H1 (cell line): Measurements from ENCODE around the gene KLRD1. TPM values are rescaled to one million over a fixed set of nuclear protein-coding genes. Genes with fewer than 3 reads are reported as not detected.

Source experiments
- CTCF ChIA-PET: fragments of 300-600 bp; sonication (Branson Sonifier 250); formaldehyde crosslinking; loops from one replicate; lab custom pipeline; 2021; ENCODE audit not compliant: partially characterized antibody; lab: Charles Lee
- POLR2A ChIA-PET: fragments of 300-600 bp; sonication (Branson Sonifier 250); formaldehyde crosslinking; loops from one replicate; lab custom pipeline; 2021; ENCODE audit warnings: inconsistent platforms; ENCODE audit not compliant: partially characterized antibody; lab: Charles Lee
- DNase-seq, 2 experiments: peaks; one replicate each; pipeline versions ENCODE4 v3.0.0 to v3.0.0-alpha.2; 2010 to 2022; ENCODE audit warnings: low spot score in 2 of 2, low read depth in 1 of 2, mixed read lengths in 1 of 2
- FAIRE-seq: peaks from 2 replicates; lab custom pipeline; 2011; peaks lifted over from hg19 to GRCh38; lab: Jason Lieb, UNC
- H2AFZ ChIP-seq: 2 replicates; pipeline ENCODE4 v1.8.1; 2012; ENCODE audit warnings: low read length, inconsistent platforms
- H2AK5ac ChIP-seq: 2 replicates; pipeline ENCODE4 v1.6.1; 2013; ENCODE audit warnings: low read depth, low read length
- H2BK120ac ChIP-seq: replicated peaks from 2 replicates; pipeline ENCODE3; 2013; ENCODE audit warnings: low read depth, low read length, inconsistent platforms
- H2BK12ac ChIP-seq: 2 replicates; pipeline ENCODE4 v1.6.1; 2013; ENCODE audit warnings: low read depth, low read length
- H2BK15ac ChIP-seq: 2 replicates; pipeline ENCODE4 v1.6.1; 2013; ENCODE audit warnings: low read length
- H2BK20ac ChIP-seq: 2 replicates; pipeline ENCODE4 v1.6.1; 2013; ENCODE audit warnings: low read length
- H2BK5ac ChIP-seq: 2 replicates; pipeline ENCODE4 v1.6.1; 2013; ENCODE audit warnings: low read depth, low read length
- H3K14ac ChIP-seq: 2 replicates; pipeline ENCODE4 v1.6.1; 2013; ENCODE audit warnings: inconsistent platforms; ENCODE audit not compliant: insufficient read length
- H3K18ac ChIP-seq: 2 replicates; pipeline ENCODE4 v1.6.1; 2013; ENCODE audit warnings: low read length; ENCODE audit errors: extremely low read depth
- H3K23ac ChIP-seq: 2 replicates; pipeline ENCODE4 v1.6.1; 2013; ENCODE audit warnings: inconsistent platforms; ENCODE audit not compliant: insufficient read length
- H3K23me2 ChIP-seq: 2 replicates; pipeline ENCODE4 v1.6.1; 2013; ENCODE audit warnings: low read depth, low read length
- H3K27ac ChIP-seq: 2 replicates; pipeline ENCODE4 v1.6.1; 2011; ENCODE audit warnings: low read depth, low read length, inconsistent platforms
- H3K27me3 ChIP-seq, 4 experiments: replicated peaks in 1 of 4; 1 replicate in 1 of 4; 2 replicates in 3 of 4; pipeline versions ENCODE4 v1.6.1 to v1.8.1; 2011 to 2013; ENCODE audit warnings: low read length in 3 of 4, mild to moderate bottlenecking in 3 of 4, inconsistent platforms in 2 of 4, mixed read lengths in 2 of 4, moderate library complexity in 1 of 4; ENCODE audit not compliant: control insufficient read depth in 3 of 4, insufficient read depth in 3 of 4; ENCODE audit errors: extremely low read depth in 1 of 4
- H3K36me3 ChIP-seq, 4 experiments: 2 replicates each; pipeline versions ENCODE4 v1.6.1 to v1.8.1; 2011 to 2013; ENCODE audit warnings: mild to moderate bottlenecking in 4 of 4, low read length in 3 of 4, moderate library complexity in 2 of 4, control low read depth in 1 of 4, inconsistent platforms in 1 of 4; ENCODE audit not compliant: insufficient read depth in 4 of 4, control insufficient read depth in 2 of 4
- H3K4ac ChIP-seq: replicated peaks from 2 replicates; pipeline ENCODE3; 2013; ENCODE audit warnings: low read length, low read depth, mixed read lengths, inconsistent platforms; ENCODE audit not compliant: insufficient read length
- H3K4me1 ChIP-seq, 4 experiments: replicated peaks in 1 of 4; 1 replicate in 1 of 4; 2 replicates in 3 of 4; pipeline versions ENCODE4 v1.6.1 to v1.8.1; 2011 to 2013; ENCODE audit warnings: low read length in 3 of 4, inconsistent platforms in 2 of 4, mixed read lengths in 1 of 4; ENCODE audit not compliant: insufficient read depth in 4 of 4, control insufficient read depth in 3 of 4
- H3K4me2 ChIP-seq, 2 experiments: 2 replicates each; pipeline versions ENCODE4 v1.6.1 to v1.8.1; 2011 to 2013; ENCODE audit warnings: low read depth in 2 of 2, low read length in 2 of 2, control low read depth in 1 of 2, inconsistent platforms in 1 of 2, mild to moderate bottlenecking in 1 of 2; ENCODE audit not compliant: insufficient read depth in 1 of 2
- H3K4me3 ChIP-seq, 4 experiments: fragments of 200-600, 300-600 bp in 1 of 4; sonication (generic), shearing (Covaris generic), sonication (Bioruptor Twin) in 1 of 4; 2 replicates each; pipeline versions ENCODE4 v1.5.1 to v1.8.1; 2011 to 2016; ENCODE audit warnings: low read length in 4 of 4, low read depth in 3 of 4, control low read depth in 2 of 4, inconsistent platforms in 2 of 4, mild to moderate bottlenecking in 2 of 4, mixed read lengths in 1 of 4, moderate library complexity in 1 of 4; ENCODE audit not compliant: insufficient read depth in 2 of 4; ENCODE audit errors: extremely low read depth in 1 of 4
- H3K56ac ChIP-seq: replicated peaks from 2 replicates; pipeline ENCODE3; 2013; ENCODE audit warnings: low read depth, mild to moderate bottlenecking, mixed read lengths, low read length, inconsistent platforms; ENCODE audit not compliant: insufficient read length
- H3K79me1 ChIP-seq: 2 replicates; pipeline ENCODE4 v1.6.1; 2013; ENCODE audit warnings: low read depth, low read length, control low read depth
- H3K79me2 ChIP-seq, 2 experiments: 2 replicates each; pipeline versions ENCODE4 v1.6.1 to v1.8.1; 2012 to 2013; ENCODE audit warnings: low read length in 2 of 2, mild to moderate bottlenecking in 2 of 2, inconsistent platforms in 1 of 2; ENCODE audit not compliant: insufficient read depth in 2 of 2, control insufficient read depth in 1 of 2
- H3K9ac ChIP-seq, 4 experiments: replicated peaks in 1 of 4; 1 replicate in 1 of 4; 2 replicates in 3 of 4; pipeline versions ENCODE4 v1.6.1 to v1.8.1; 2011 to 2013; ENCODE audit warnings: low read depth in 3 of 4, low read length in 3 of 4, control low read depth in 2 of 4, mild to moderate bottlenecking in 2 of 4, moderate library complexity in 2 of 4, inconsistent platforms in 1 of 4; ENCODE audit errors: extremely low read depth in 1 of 4
- H3K9me3 ChIP-seq, 2 experiments: 2 replicates each; pipeline versions ENCODE4 v1.6.1 to v1.8.1; 2012 to 2013; ENCODE audit warnings: mild to moderate bottlenecking in 2 of 2, moderate library complexity in 2 of 2, control low read depth in 1 of 2, inconsistent platforms in 1 of 2, low read depth in 1 of 2, low read length in 1 of 2, mixed read lengths in 1 of 2; ENCODE audit not compliant: insufficient read depth in 2 of 2
- H4K20me1 ChIP-seq, 2 experiments: replicated peaks in 1 of 2; 2 replicates each; pipeline versions ENCODE3 to v1.8.1; 2011 to 2013; ENCODE audit warnings: inconsistent platforms in 2 of 2, low read length in 2 of 2, mild to moderate bottlenecking in 1 of 2; ENCODE audit not compliant: insufficient read depth in 2 of 2, control insufficient read depth in 1 of 2
- H4K5ac ChIP-seq: 2 replicates; pipeline ENCODE4 v1.6.1; 2013; ENCODE audit warnings: low read length, low read depth, mixed read lengths, inconsistent platforms; ENCODE audit not compliant: insufficient read length
- H4K8ac ChIP-seq: 2 replicates; pipeline ENCODE4 v1.8.0; 2013; ENCODE audit warnings: mild to moderate bottlenecking, moderate library complexity, low read length, inconsistent platforms; ENCODE audit not compliant: insufficient read depth; ENCODE audit errors: extremely low read depth
- H4K91ac ChIP-seq: replicated peaks from 2 replicates; pipeline ENCODE3; 2013; ENCODE audit warnings: low read length, mixed read lengths, inconsistent platforms; ENCODE audit not compliant: insufficient read length
- JUND ChIP-seq: IDR thresholded peaks from 2 replicates; pipeline ENCODE4 v1.6.1; 2011; ENCODE audit warnings: mild to moderate bottlenecking, improper control_type of control experiment, low read length
- RAD21 ChIP-seq, 2 experiments: IDR thresholded peaks in 1 of 2; conservative IDR thresholded peaks in 1 of 2; 2 replicates each; pipeline ENCODE4 v1.6.1; 2011; ENCODE audit warnings: low read depth in 2 of 2, low read length in 2 of 2, improper control_type of control experiment in 1 of 2, inconsistent platforms in 1 of 2, mild to moderate bottlenecking in 1 of 2, moderate library complexity in 1 of 2
- WGBS, 2 experiments: shearing (Covaris generic) in 1 of 2; methylation state at CpG; one replicate each; pipeline versions ENCODE4 v1.1.6 to v1.1.7; 2013 to 2015; ENCODE audit warnings: low lambda C conversion rate in 2 of 2, mixed read lengths in 2 of 2, inconsistent platforms in 1 of 2, low coverage in 1 of 2, missing lambda C conversion rate in 1 of 2; ENCODE audit not compliant: insufficient replicate concordance in 2 of 2, insufficient coverage in 1 of 2, insufficient read length in 1 of 2; ENCODE audit errors: extremely low coverage in 1 of 2, missing lambda C conversion rate in 1 of 2; 5-methylcytosine and 5-hydroxymethylcytosine counted together
- polyA plus RNA-seq, 7 experiments: library from polyadenylated mRNA; depleted of rRNA in 3 of 7; stranded (reverse) in 5 of 7; unstranded in 2 of 7; fragments of >200 nt in 5 of 7; fragments of 200-250 nt in 2 of 7; gene quantifications; 1 replicate in 5 of 7; 2 replicates in 1 of 7; 4 replicates in 1 of 7; pipeline versions ENCODE4 v1.2.1 to v1.2.3, GENCODE V29; 2011 to 2013; ENCODE audit warnings: missing spikeins in 2 of 7, mixed read lengths in 2 of 7
- total RNA-seq: library from RNA; stranded (reverse); fragmentation: NEBNext Ultra II Directional; extraction: Animal tissue kit (Norgen Biotek cat#: 25700); gene quantifications from 2 replicates; pipeline ENCODE4 v1.2.1, GENCODE V29; 2021
- TF ChIP-seq, protein P1 (sequence below), 3 experiments: IDR thresholded peaks; 1 replicate in 2 of 3; 2 replicates in 1 of 3; pipeline versions ENCODE4 v1.5.1 to v1.6.1; 2011; ENCODE audit warnings: low read length in 3 of 3, mild to moderate bottlenecking in 3 of 3, inconsistent platforms in 2 of 3, low read depth in 1 of 3, moderate library complexity in 1 of 3; ENCODE audit not compliant: insufficient read depth in 1 of 3; ENCODE audit errors: control extremely low read depth in 1 of 3

Gene KLRD1
- total and polyA plus RNA-seq, 2 of the 8 experiments (the other 6 are each of a cell fraction or from before 2014, with no cell fraction given) = under 0.01 to 0.06 TPM

DNA sequence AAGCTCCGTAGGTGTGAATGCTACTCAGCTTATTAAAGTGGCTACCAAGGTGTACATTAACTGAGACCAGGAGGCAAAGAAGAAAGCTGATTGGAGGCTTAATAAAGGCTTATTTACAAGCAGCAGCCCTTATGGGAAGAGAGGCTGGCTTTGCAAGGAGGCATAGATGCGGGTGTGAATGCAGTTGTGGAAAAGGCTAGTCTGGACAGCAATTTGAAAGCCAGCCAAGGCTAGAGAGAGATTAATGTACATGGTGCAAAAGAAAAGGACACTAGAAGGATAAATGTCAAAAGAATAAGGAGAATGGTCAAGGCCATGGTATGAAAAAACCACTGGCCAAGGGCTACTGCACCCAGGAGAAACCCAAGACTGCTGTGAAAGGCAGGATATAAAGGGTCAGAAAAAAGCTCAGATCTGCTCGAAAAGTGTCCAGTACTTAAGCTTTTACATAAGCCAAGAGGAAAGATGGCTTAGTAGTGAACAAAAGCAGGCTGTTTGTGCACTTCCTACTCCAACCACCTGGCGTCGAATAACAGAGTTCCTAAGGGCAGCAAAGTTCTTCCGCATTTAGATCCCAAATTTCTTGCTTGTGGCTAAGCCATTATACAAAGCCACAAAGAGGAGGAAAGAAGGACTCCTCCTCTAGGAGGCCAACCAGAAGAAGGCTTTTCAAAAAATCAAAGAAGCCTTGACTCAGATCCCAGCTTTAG, 58.2 kb downstream of the KLRD1 start:
- H3K4me3 ChIP-seq = peak overlapping the region in 1 of 4 experiments; percentile 63; a peak in 3 of 8 replicates
- no peak overlapping the region for H2BK15ac ChIP-seq
- peak overlapping the region; percentile 87 for H3K4ac ChIP-seq
- peaks cover 16 to 35% (median 23%) of the 10 kb centered on the region in 4 experiments; a peak in 6 of 7 replicates for H3K4me1 ChIP-seq
- no peak for DNase-seq
- peak overlapping the region; percentile 87 for H2AFZ ChIP-seq
- peak overlapping the region; percentile 75 to 87 for H3K4me2 ChIP-seq
- peaks cover 4% of the 10 kb centered on the region in 2 experiments; a peak in 2 of 4 replicates for H3K9me3 ChIP-seq
- H3K14ac ChIP-seq = no peak overlapping the region
- H4K8ac ChIP-seq = no peak overlapping the region
- no peak overlapping the region for H4K5ac ChIP-seq
- 0 out of 2 replicates have a peak overlapping the region, but pooled peaks have one; percentile 23 for H2BK20ac ChIP-seq
- ChIA-PET CTCF (interaction anchor here (0.9 to 3.2 kb wide), 21 partner anchors 9 to 385 kb away, joined by 3 to 33 read pairs (median 4); partner anchors contain the start of gene MAGOHB), POLR2A (interaction anchor here (0.6 to 0.7 kb wide), 2 partner anchors 213 to 1775 kb away, joined by 3 read pairs; no protein-coding TSS in a partner anchor)
- 0 out of 2 replicates have a peak overlapping the region, but pooled peaks have one; percentile 2 for H3K27ac ChIP-seq
- FAIRE-seq = no peak
- no peak overlapping the region for H3K23ac ChIP-seq
- H3K18ac ChIP-seq = no peak overlapping the region; the same call in 1 of the 2 replicates
- TF ChIP-seq RAD21 (IDR thresholded peaks at IDR 0.05 in 1 of 2, conservative IDR thresholded peaks at IDR 0.05 in 1 of 2; ENCODE audit: low read depth in 2 of 2, low read length in 2 of 2) = peak in 1 of 2 experiments; percentile 18; a peak in 1 of 4 replicates
- TF ChIP-seq, protein P1, sequence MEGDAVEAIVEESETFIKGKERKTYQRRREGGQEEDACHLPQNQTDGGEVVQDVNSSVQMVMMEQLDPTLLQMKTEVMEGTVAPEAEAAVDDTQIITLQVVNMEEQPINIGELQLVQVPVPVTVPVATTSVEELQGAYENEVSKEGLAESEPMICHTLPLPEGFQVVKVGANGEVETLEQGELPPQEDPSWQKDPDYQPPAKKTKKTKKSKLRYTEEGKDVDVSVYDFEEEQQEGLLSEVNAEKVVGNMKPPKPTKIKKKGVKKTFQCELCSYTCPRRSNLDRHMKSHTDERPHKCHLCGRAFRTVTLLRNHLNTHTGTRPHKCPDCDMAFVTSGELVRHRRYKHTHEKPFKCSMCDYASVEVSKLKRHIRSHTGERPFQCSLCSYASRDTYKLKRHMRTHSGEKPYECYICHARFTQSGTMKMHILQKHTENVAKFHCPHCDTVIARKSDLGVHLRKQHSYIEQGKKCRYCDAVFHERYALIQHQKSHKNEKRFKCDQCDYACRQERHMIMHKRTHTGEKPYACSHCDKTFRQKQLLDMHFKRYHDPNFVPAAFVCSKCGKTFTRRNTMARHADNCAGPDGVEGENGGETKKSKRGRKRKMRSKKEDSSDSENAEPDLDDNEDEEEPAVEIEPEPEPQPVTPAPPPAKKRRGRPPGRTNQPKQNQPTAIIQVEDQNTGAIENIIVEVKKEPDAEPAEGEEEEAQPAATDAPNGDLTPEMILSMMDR (IDR thresholded peaks at IDR 0.05; ENCODE audit: control extremely low read depth in 1 of 3, insufficient read depth in 1 of 3, low read depth in 1 of 3, low read length in 3 of 3) = peak in 2 of 3 experiments; percentile 21; a peak in 2 of 4 replicates
- TF ChIP-seq JUND = no peak
- H3K27me3 ChIP-seq = no peaks in the 10 kb centered on the region
- H2AK5ac ChIP-seq = no peak overlapping the region
- H2BK12ac ChIP-seq = 0 out of 2 replicates have a peak overlapping the region, but pooled peaks have one; percentile 0
- H3K9ac ChIP-seq = no peak overlapping the region
- 58% methylated on average over 6 of the region's 6 CpGs; no CpG with 5 or more reads in 1 of the 2 experiments for WGBS, 2 experiments
- H2BK5ac ChIP-seq = peak overlapping the region; percentile 73; the same call in 1 of the 2 replicates
- peaks cover 5% of the 10 kb centered on the region for H3K23me2 ChIP-seq
- no peaks in the 10 kb centered on the region for H3K79me2 ChIP-seq
- peaks cover 0 to 3% (median 0%) of the 10 kb centered on the region in 4 experiments; a peak in 1 of 8 replicates for H3K36me3 ChIP-seq
- no peak overlapping the region for H2BK120ac ChIP-seq
- H3K56ac ChIP-seq = no peak overlapping the region
- no peaks in the 10 kb centered on the region for H4K20me1 ChIP-seq
- peak overlapping the region; percentile 83 for H4K91ac ChIP-seq
- H3K79me1 ChIP-seq = no peaks in the 10 kb centered on the region
